Measurements from ENCODE around the gene IRF2.

DNA sequence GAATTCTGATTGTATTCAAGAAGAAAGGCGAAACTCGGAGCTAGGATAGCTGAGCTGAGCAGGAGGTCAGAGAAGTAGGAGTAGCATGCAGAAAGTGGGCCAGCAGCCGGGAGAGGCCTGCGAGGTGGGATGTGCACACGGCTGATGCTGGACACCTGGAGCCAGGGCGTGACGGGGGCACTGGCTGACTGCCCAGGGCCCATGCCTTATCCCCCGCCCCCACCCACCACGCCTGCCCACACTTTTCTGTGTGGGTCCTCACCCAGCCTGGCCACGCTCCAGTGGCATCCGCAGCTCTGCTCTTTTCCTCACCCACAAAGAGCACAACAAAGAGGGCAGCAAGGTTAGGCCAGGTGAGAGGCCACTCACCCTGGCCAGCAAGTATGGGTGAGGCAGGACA is 30.0 kb upstream of the IRF2 start:
- TF ChIP-seq POLR2AphosphoS5 (IDR thresholded peaks at IDR 0.05; ENCODE audit: borderline replicate concordance, low read depth, low read length) (no peak), FOXP2 (optimal IDR thresholded peaks at IDR 0.05; ENCODE audit: control extremely low read depth, extremely low read length, insufficient read depth) (no peak), EZH2 (IDR thresholded peaks at IDR 0.05) (no peak)

Data from SK-N-MC (cell line).